Keratinocyte (primary cell): ENCODE results near the gene MYPN. TPM values are rescaled to one million over a fixed set of nuclear protein-coding genes. Genes with fewer than 3 reads are reported as not detected.
"Not testable (repeated sequence)": the region's sequence is repeated elsewhere in the genome, so short reads cannot be mapped to it uniquely, and the experiment has no call there.

Experiments used
- DNase-seq: peaks from one replicate; pipeline ENCODE4 v3.0.0-alpha.2; 2011; ENCODE audit warnings: low read depth, missing footprints, low spot score
- FAIRE-seq: peaks from 2 replicates; lab custom pipeline; 2011; peaks lifted over from hg19 to GRCh38; lab: Jason Lieb, UNC
- H2AFZ ChIP-seq: 2 replicates; pipeline ENCODE4 v1.6.0; 2012; ENCODE audit warnings: low read length, control low read depth, inconsistent platforms; ENCODE audit not compliant: control insufficient read depth
- H3K27ac ChIP-seq: 2 replicates; pipeline ENCODE4 v1.5.1; 2011; ENCODE audit warnings: low read length; ENCODE audit not compliant: control insufficient read depth, insufficient read depth
- H3K27me3 ChIP-seq: 3 replicates; pipeline ENCODE4 v1.6.0; 2011; ENCODE audit warnings: low read length; ENCODE audit not compliant: control insufficient read depth, insufficient read depth; ENCODE audit errors: extremely low read depth
- H3K36me3 ChIP-seq, 2 experiments: 2 replicates in 1 of 2; 3 replicates in 1 of 2; pipeline ENCODE4 v1.5.1; 2011; ENCODE audit warnings: low read length in 2 of 2, mild to moderate bottlenecking in 1 of 2; ENCODE audit not compliant: control insufficient read depth in 2 of 2, insufficient read depth in 2 of 2; ENCODE audit errors: extremely low read depth in 1 of 2
- H3K4me1 ChIP-seq: 3 replicates; pipeline ENCODE4 v1.5.1; 2011; ENCODE audit warnings: low read length; ENCODE audit not compliant: control insufficient read depth, insufficient read depth; ENCODE audit errors: extremely low read depth
- H3K4me2 ChIP-seq: 3 replicates; pipeline ENCODE4 v1.6.0; 2011; ENCODE audit warnings: low read depth, low read length; ENCODE audit not compliant: control insufficient read depth, insufficient read depth; ENCODE audit errors: extremely low read depth
- H3K4me3 ChIP-seq, 3 experiments: fragments of 200-600 bp in 1 of 3; sonication (generic) in 1 of 3; 2 replicates in 2 of 3; 3 replicates in 1 of 3; pipeline ENCODE4 v1.5.1; 2011 to 2016; ENCODE audit warnings: low read length in 3 of 3, mild to moderate bottlenecking in 3 of 3, control low read depth in 2 of 3, inconsistent platforms in 1 of 3, low read depth in 1 of 3, mixed read lengths in 1 of 3, mixed run types in 1 of 3, moderate library complexity in 1 of 3; ENCODE audit not compliant: control insufficient read depth in 2 of 3, insufficient read depth in 2 of 3; ENCODE audit errors: extremely low read depth in 1 of 3
- H3K79me2 ChIP-seq: 2 replicates; pipeline ENCODE4 v1.6.0; 2012; ENCODE audit warnings: low read length; ENCODE audit not compliant: control insufficient read depth, insufficient read depth
- H3K9ac ChIP-seq: 3 replicates; pipeline ENCODE4 v1.6.0; 2011; ENCODE audit warnings: low read length; ENCODE audit not compliant: control insufficient read depth, insufficient read depth; ENCODE audit errors: extremely low read depth
- H3K9me1 ChIP-seq: 3 replicates; pipeline ENCODE4 v1.6.0; 2011; ENCODE audit warnings: low read length; ENCODE audit not compliant: control insufficient read depth, insufficient read depth; ENCODE audit errors: extremely low read depth
- H3K9me3 ChIP-seq: 2 replicates; pipeline ENCODE4 v1.5.1; 2012; ENCODE audit warnings: low read depth, low read length; ENCODE audit not compliant: control insufficient read depth
- H4K20me1 ChIP-seq: 3 replicates; pipeline ENCODE4 v1.6.0; 2011; ENCODE audit warnings: low read length; ENCODE audit not compliant: control insufficient read depth, insufficient read depth; ENCODE audit errors: extremely low read depth
- CTCF ChIP-seq, 3 experiments: IDR thresholded peaks in 1 of 3; conservative IDR thresholded peaks in 1 of 3; optimal IDR thresholded peaks in 1 of 3; 2 replicates in 2 of 3; 3 replicates in 1 of 3; pipeline versions ENCODE3 to v1.5.1; 2011; ENCODE audit warnings: low read length in 3 of 3, mild to moderate bottlenecking in 3 of 3, moderate library complexity in 2 of 3, control low read depth in 1 of 3, inconsistent platforms in 1 of 3; ENCODE audit not compliant: insufficient read depth in 2 of 3; ENCODE audit errors: extremely low read depth in 1 of 3
- EZH2 ChIP-seq: IDR thresholded peaks from one replicate; pipeline ENCODE4 v1.6.1; 2012; ENCODE audit warnings: inconsistent platforms, mild to moderate bottlenecking, low read length, moderate library complexity
- dilution Hi-C: fragments of 300-500 bp; cut with MboI; formaldehyde crosslinking; loops from one replicate; pipeline ENCODE4 v1.7.0; 2020; ENCODE audit warnings: low sequenced_read_pairs; ENCODE audit not compliant: extremely low pct_ligation_motif_present
- polyA plus RNA-seq, 5 experiments: library from polyadenylated mRNA; depleted of rRNA in 3 of 5; stranded (reverse) in 3 of 5; stranded (forward) in 1 of 5; unstranded in 1 of 5; fragments of >200 nt; gene quantifications; 1 replicate in 1 of 5; 2 replicates in 3 of 5; 3 replicates in 1 of 5; pipeline versions ENCODE4 v1.2.1 to v1.2.3, GENCODE V29; 2011 to 2012; ENCODE audit warnings: missing spikeins in 2 of 5, low read depth in 1 of 5, low replicate concordance in 1 of 5

Gene MYPN
- polyA plus RNA-seq, 1 donor (not counting 4 experiments of a cell fraction or from before 2014, with no cell fraction given), result 0.42 TPM

GRCh38 chr10:68194290-68194689 lies 85.0 kb downstream of the MYPN start:
- dilution Hi-C loops, result no loop called here
- FAIRE-seq, result no peak
- no peak for DNase-seq

GRCh38 chr10:68195776-68196175 lies 86.5 kb downstream of the MYPN start:
- H3K36me3 ChIP-seq, dilution Hi-C loops: not testable (repeated sequence)

More at GRCh38 chr10:68194290-68194689, 85.0 kb downstream of the MYPN start:
- Histone ChIP-seq H3K27ac (no peak overlapping the region), H2AFZ (no peak overlapping the region), H3K36me3 (no peaks in the 10 kb centered on the region), H3K9me3 (no peaks in the 10 kb centered on the region), H3K9me1 (no peaks in the 10 kb centered on the region), H3K4me2 (no peak overlapping the region), H3K79me2 (no peaks in the 10 kb centered on the region), H3K4me1 (peaks cover 8% of the 10 kb centered on the region), H3K27me3 (no peaks in the 10 kb centered on the region), H4K20me1 (no peaks in the 10 kb centered on the region), H3K4me3 (no peak overlapping the region), H3K9ac (no peak overlapping the region)
- TF ChIP-seq CTCF (optimal IDR thresholded peaks at IDR 0.05 in 1 of 3, IDR thresholded peaks at IDR 0.05 in 1 of 3, conservative IDR thresholded peaks at IDR 0.05 in 1 of 3; ENCODE audit: extremely low read depth in 1 of 3, insufficient read depth in 2 of 3, low read length in 3 of 3) (no peak), EZH2 (no peak)

GRCh38 chr10:68196701-68197100 lies 87.4 kb downstream of the MYPN start:
- H3K79me2 ChIP-seq, result no peaks in the 10 kb centered on the region
- peaks cover 8% of the 10 kb centered on the region for H3K4me1 ChIP-seq
- H3K9me1 ChIP-seq, result no peaks in the 10 kb centered on the region
- no peak overlapping the region for H3K4me2 ChIP-seq
- H4K20me1 ChIP-seq, result no peaks in the 10 kb centered on the region
- H3K27ac ChIP-seq, result no peak overlapping the region
- no peaks in the 10 kb centered on the region for H3K36me3 ChIP-seq
- no peak overlapping the region for H3K4me3 ChIP-seq
- H3K27me3 ChIP-seq, result no peaks in the 10 kb centered on the region
- H3K9me3 ChIP-seq, result no peaks in the 10 kb centered on the region
- FAIRE-seq (no peak), DNase-seq (no peak)
- H2AFZ ChIP-seq, result no peak overlapping the region
- dilution Hi-C loops, result no loop called here
- TF ChIP-seq CTCF (optimal IDR thresholded peaks at IDR 0.05 in 1 of 3, IDR thresholded peaks at IDR 0.05 in 1 of 3, conservative IDR thresholded peaks at IDR 0.05 in 1 of 3; ENCODE audit: extremely low read depth in 1 of 3, insufficient read depth in 2 of 3, low read length in 3 of 3) (no peak), EZH2 (no peak)
- H3K9ac ChIP-seq, result no peak overlapping the region

More at GRCh38 chr10:68195776-68196175, 86.5 kb downstream of the MYPN start:
- H3K9me1 ChIP-seq, FAIRE-seq, H3K79me2 ChIP-seq, H3K9me3 ChIP-seq, H3K9ac ChIP-seq, DNase-seq, H3K27me3 ChIP-seq, H3K4me2 ChIP-seq, H3K4me3 ChIP-seq, H2AFZ ChIP-seq, H4K20me1 ChIP-seq, H3K27ac ChIP-seq, H3K4me1 ChIP-seq: not testable (repeated sequence)
